Measurements from ENCODE around the gene ROS1.

GRCh38 chr6:117469356-117469755 is 43.6 kb upstream of the ROS1 start:
- no peak for TF ChIP-seq CTCF (IDR thresholded peaks at IDR 0.05)
- no peak for TF ChIP-seq POLR2A (IDR thresholded peaks at IDR 0.05)
